Liver (tissue), 9 donors: ENCODE measurements around the gene CECR2. TPM values are rescaled to one million over a fixed set of nuclear protein-coding genes. Genes with fewer than 3 reads are reported as not detected.

ENCODE experiments used
- DNase-seq: peaks from one replicate; pipeline ENCODE4 v3.0.0-alpha.2; 2017; ENCODE audit warnings: low spot score
- H3K27ac ChIP-seq, 2 donors: one replicate each; pipeline ENCODE4 v1.7.0; 2013; ENCODE audit warnings: inconsistent platforms in 2 of 2, low read length in 2 of 2, control low read depth in 1 of 2, low read depth in 1 of 2, mild to moderate bottlenecking in 1 of 2
- H3K27me3 ChIP-seq, 4 donors: one replicate each; pipeline versions ENCODE4 v1.6.1 to v1.7.0; 2013; ENCODE audit warnings: low read length in 3 of 4, inconsistent platforms in 1 of 4, mild to moderate bottlenecking in 1 of 4, moderate library complexity in 1 of 4; ENCODE audit not compliant: control insufficient read depth in 4 of 4, insufficient read depth in 4 of 4
- H3K36me3 ChIP-seq, 4 donors: one replicate each; pipeline versions ENCODE4 v1.6.1 to v1.7.0; 2013; ENCODE audit warnings: low read length in 3 of 4, mild to moderate bottlenecking in 3 of 4, low read depth in 1 of 4, moderate library complexity in 1 of 4; ENCODE audit not compliant: control insufficient read depth in 4 of 4, insufficient read depth in 3 of 4
- H3K4me1 ChIP-seq, 4 donors: one replicate each; pipeline versions ENCODE4 v1.6.1 to v1.7.0; 2013; ENCODE audit warnings: low read length in 3 of 4, mild to moderate bottlenecking in 3 of 4, moderate library complexity in 1 of 4; ENCODE audit not compliant: control insufficient read depth in 4 of 4, insufficient read depth in 4 of 4
- H3K4me3 ChIP-seq, 3 donors: one replicate each; pipeline versions ENCODE4 v1.6.1 to v1.7.0; 2013; ENCODE audit warnings: low read length in 3 of 3, control low read depth in 1 of 3, low read depth in 1 of 3, mild to moderate bottlenecking in 1 of 3
- H3K9ac ChIP-seq, 2 donors: one replicate each; pipeline ENCODE4 v1.7.0; 2013; ENCODE audit warnings: low read length in 2 of 2, mild to moderate bottlenecking in 2 of 2, moderate library complexity in 2 of 2, control low read depth in 1 of 2, low read depth in 1 of 2
- H3K9me3 ChIP-seq, 4 donors: one replicate each; pipeline versions ENCODE4 v1.6.1 to v1.7.0; 2013; ENCODE audit warnings: low read length in 3 of 4; ENCODE audit not compliant: control insufficient read depth in 4 of 4
- ATF3 ChIP-seq: IDR thresholded peaks from 2 replicates; pipeline ENCODE4 v1.6.1; 2016; ENCODE audit warnings: antibody characterized with exemption
- CTCF ChIP-seq: fragments of 150-350 bp; IDR thresholded peaks from 2 replicates; pipeline ENCODE4 v1.5.1; 2017; ENCODE audit warnings: improper control_type of control experiment, low read depth, low read length; ENCODE audit not compliant: missing input control
- GABPA ChIP-seq, 2 donors: IDR thresholded peaks in 1 of 2; conservative IDR thresholded peaks in 1 of 2; 2 replicates each; pipeline ENCODE4 v1.6.1; 2016; ENCODE audit warnings: antibody characterized with exemption in 2 of 2, mild to moderate bottlenecking in 1 of 2, moderate library complexity in 1 of 2
- HNF4G ChIP-seq: IDR thresholded peaks from 2 replicates; pipeline ENCODE4 v1.6.1; 2016; ENCODE audit warnings: antibody characterized with exemption
- JUND ChIP-seq, 2 donors: IDR thresholded peaks; 2 replicates each; pipeline ENCODE4 v1.6.1; 2016; ENCODE audit warnings: antibody characterized with exemption in 2 of 2
- MAX ChIP-seq: IDR thresholded peaks from 2 replicates; pipeline ENCODE4 v1.6.1; 2016; ENCODE audit warnings: antibody characterized with exemption
- NR2F2 ChIP-seq: IDR thresholded peaks from 2 replicates; pipeline ENCODE4 v1.6.1; 2016; ENCODE audit warnings: antibody characterized with exemption
- RAD21 ChIP-seq, 2 donors: IDR thresholded peaks; 2 replicates each; pipeline ENCODE4 v1.6.1; 2016; ENCODE audit warnings: antibody characterized with exemption in 2 of 2, mild to moderate bottlenecking in 2 of 2
- RXRA ChIP-seq, 2 donors: IDR thresholded peaks; 2 replicates each; pipeline ENCODE4 v1.6.1; 2017 to 2018; ENCODE audit warnings: antibody characterized with exemption in 2 of 2, mild to moderate bottlenecking in 1 of 2
- SP1 ChIP-seq: IDR thresholded peaks from 2 replicates; pipeline ENCODE4 v1.6.1; 2018; ENCODE audit warnings: antibody characterized with exemption, mild to moderate bottlenecking
- TAF1 ChIP-seq: conservative IDR thresholded peaks from 2 replicates; pipeline ENCODE4 v1.6.1; 2016; ENCODE audit warnings: antibody characterized with exemption, mild to moderate bottlenecking
- YY1 ChIP-seq: IDR thresholded peaks from 2 replicates; pipeline ENCODE4 v1.6.1; 2016; ENCODE audit warnings: antibody characterized with exemption, mild to moderate bottlenecking
- WGBS: extraction: QIAGEN DNeasy Blood & Tissue Kit; methylation state at CpG from one replicate; pipeline ENCODE4 v1.1.7; 2013; 5-methylcytosine and 5-hydroxymethylcytosine counted together
- polyA plus RNA-seq, 2 donors: library from polyadenylated mRNA; stranded (reverse) in 1 of 2; unstranded in 1 of 2; fragments of 200-250 nt in 1 of 2; fragments of >200 nt in 1 of 2; fragmentation: Nextera tagmentation in 1 of 2; extraction: Ambion mirVana in 1 of 2; gene quantifications; one replicate each; pipeline versions ENCODE4 v1.2.1 to v1.2.3, GENCODE V29; 2013 to 2015
- total RNA-seq, 2 donors: library from RNA; depleted of rRNA; stranded (reverse); fragments of >200 nt; gene quantifications; one replicate each; pipeline ENCODE4 v1.2.3, GENCODE V29; 2014
- TF ChIP-seq, protein P1 (sequence below): IDR thresholded peaks from 2 replicates; pipeline ENCODE4 v1.6.1; 2016; ENCODE audit warnings: antibody characterized with exemption, mild to moderate bottlenecking
- TF ChIP-seq, protein P2 (sequence below): IDR thresholded peaks from 2 replicates; pipeline ENCODE4 v1.6.1; 2016; ENCODE audit warnings: antibody characterized with exemption
- donor health status: healthy.
- donor health status: healthy.
- donor health status: healthy.
- donor health status: healthy.
- donor health status: healthy.

CECR2 gene
- total and polyA plus RNA-seq, 4 donors, result 1.8 to 9.7 (median 2.1) TPM

DNA sequence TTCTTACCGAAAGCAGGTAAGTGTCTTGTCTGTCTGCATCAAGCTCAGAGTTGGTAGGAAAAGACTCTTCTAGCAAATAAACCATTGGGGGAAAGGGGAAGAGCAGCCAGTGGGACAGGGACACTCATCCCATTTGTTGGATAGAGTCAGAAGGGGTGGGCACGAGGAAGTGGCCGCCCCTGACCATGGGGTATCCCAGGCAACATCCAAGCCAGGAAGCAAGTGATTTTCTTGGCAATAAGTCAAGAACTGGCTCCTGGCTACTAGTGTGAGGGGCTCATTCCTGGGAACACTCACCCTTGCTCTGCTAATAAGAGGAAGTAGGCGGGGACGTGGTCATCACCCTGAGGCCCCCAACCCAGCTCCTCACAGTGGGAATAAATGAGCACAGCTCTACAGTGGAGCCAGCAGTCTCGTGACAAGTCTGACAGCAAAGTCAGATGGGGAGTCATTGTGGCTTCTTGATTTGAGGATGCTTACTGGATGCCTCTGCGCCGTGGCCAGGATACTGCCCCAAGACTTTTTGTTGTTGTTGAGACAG is 200.8 kb downstream of the CECR2 start:
- no peaks in the 10 kb centered on the region for H3K27me3 ChIP-seq
- H3K9me3 ChIP-seq, result no peaks in the 10 kb centered on the region
- peak overlapping the region; percentile 63 to 71 (median 70) for H3K4me3 ChIP-seq
- peaks cover 3 to 27% (median 14%) of the 10 kb centered on the region in 4 donors for H3K4me1 ChIP-seq
- peaks cover 0 to 7% (median 3%) of the 10 kb centered on the region in 4 donors for H3K36me3 ChIP-seq
- H3K27ac ChIP-seq, result peak overlapping the region; percentile 91 to 92
- TF ChIP-seq NR2F2, result peak; percentile 30
- TF ChIP-seq, protein P1, sequence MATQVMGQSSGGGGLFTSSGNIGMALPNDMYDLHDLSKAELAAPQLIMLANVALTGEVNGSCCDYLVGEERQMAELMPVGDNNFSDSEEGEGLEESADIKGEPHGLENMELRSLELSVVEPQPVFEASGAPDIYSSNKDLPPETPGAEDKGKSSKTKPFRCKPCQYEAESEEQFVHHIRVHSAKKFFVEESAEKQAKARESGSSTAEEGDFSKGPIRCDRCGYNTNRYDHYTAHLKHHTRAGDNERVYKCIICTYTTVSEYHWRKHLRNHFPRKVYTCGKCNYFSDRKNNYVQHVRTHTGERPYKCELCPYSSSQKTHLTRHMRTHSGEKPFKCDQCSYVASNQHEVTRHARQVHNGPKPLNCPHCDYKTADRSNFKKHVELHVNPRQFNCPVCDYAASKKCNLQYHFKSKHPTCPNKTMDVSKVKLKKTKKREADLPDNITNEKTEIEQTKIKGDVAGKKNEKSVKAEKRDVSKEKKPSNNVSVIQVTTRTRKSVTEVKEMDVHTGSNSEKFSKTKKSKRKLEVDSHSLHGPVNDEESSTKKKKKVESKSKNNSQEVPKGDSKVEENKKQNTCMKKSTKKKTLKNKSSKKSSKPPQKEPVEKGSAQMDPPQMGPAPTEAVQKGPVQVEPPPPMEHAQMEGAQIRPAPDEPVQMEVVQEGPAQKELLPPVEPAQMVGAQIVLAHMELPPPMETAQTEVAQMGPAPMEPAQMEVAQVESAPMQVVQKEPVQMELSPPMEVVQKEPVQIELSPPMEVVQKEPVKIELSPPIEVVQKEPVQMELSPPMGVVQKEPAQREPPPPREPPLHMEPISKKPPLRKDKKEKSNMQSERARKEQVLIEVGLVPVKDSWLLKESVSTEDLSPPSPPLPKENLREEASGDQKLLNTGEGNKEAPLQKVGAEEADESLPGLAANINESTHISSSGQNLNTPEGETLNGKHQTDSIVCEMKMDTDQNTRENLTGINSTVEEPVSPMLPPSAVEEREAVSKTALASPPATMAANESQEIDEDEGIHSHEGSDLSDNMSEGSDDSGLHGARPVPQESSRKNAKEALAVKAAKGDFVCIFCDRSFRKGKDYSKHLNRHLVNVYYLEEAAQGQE, result peak; percentile 2
- TF ChIP-seq, protein P2, sequence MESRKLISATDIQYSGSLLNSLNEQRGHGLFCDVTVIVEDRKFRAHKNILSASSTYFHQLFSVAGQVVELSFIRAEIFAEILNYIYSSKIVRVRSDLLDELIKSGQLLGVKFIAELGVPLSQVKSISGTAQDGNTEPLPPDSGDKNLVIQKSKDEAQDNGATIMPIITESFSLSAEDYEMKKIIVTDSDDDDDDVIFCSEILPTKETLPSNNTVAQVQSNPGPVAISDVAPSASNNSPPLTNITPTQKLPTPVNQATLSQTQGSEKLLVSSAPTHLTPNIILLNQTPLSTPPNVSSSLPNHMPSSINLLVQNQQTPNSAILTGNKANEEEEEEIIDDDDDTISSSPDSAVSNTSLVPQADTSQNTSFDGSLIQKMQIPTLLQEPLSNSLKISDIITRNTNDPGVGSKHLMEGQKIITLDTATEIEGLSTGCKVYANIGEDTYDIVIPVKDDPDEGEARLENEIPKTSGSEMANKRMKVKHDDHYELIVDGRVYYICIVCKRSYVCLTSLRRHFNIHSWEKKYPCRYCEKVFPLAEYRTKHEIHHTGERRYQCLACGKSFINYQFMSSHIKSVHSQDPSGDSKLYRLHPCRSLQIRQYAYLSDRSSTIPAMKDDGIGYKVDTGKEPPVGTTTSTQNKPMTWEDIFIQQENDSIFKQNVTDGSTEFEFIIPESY, result no peak
- no peak for TF ChIP-seq CTCF
- TF ChIP-seq TAF1, result peak; percentile 45
- TF ChIP-seq RAD21 (IDR thresholded peaks at IDR 0.05), result no peak
- DNase-seq, result peak; percentile 40
- 14% methylated on average over 8 of the region's 8 CpGs for WGBS
- H3K9ac ChIP-seq, result peak overlapping the region; percentile 35 to 87

DNA sequence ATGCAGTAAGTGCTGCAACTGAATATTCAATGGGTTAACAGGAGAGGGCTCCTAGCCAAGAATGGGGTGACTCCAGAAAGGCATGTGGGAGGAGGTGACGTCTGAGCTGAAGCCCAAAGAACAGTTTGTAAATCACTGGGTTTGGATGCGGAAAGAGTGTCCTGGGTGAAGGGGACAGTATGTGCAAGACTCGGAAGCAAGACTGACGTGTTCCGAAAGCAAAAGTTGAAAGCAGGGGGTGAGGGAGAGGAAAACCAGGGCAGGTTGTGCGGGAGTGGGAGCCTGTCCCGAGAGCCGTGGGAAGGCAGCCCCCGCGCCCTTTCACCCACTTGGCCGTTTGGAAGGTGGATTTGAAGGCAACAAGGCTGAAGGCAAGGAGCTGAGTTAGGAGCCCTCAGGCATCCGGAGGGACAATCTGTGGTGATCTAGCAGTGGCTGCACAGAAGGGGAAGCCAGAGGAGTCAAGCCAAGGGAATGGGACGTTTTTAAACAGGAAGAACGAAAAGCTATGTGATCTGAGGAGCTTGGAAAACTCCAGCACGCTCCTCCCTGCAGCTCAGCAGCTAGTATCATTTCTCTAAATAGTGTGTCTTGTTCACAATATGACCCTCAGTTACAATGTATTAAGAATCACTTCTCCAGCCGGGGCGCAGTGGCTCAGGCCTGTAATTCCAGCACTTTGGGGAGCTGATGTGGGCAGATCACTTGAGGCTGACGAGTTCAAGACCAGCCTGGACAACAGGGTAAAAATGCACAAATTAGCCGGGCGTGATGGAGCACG is 201.8 kb downstream of the CECR2 start:
- H3K4me3 ChIP-seq, result peak overlapping the region; percentile 63 to 71 (median 70)
- H3K27me3 ChIP-seq, result no peaks in the 10 kb centered on the region
- H3K27ac ChIP-seq, result peak overlapping the region; percentile 91 to 92
- peak overlapping the region; percentile 73 to 87 for H3K9ac ChIP-seq
- H3K9me3 ChIP-seq, result no peaks in the 10 kb centered on the region
- 26% methylated on average over 21 of the region's 21 CpGs for WGBS
- peaks cover 0 to 7% (median 5%) of the 10 kb centered on the region in 4 donors for H3K36me3 ChIP-seq
- DNase-seq, result peak; percentile 39
- H3K4me1 ChIP-seq, result peaks cover 3 to 26% (median 14%) of the 10 kb centered on the region in 4 donors
- TF ChIP-seq, protein P1, result peak; percentile 93
- TF ChIP-seq YY1 (peak; percentile 61), NR2F2 (peak; percentile 85), RAD21 (IDR thresholded peaks at IDR 0.05) (peak; percentile 26 to 53), ATF3 (peak; percentile 60), HNF4G (peak; percentile 7), MAX (peak; percentile 85), RXRA (IDR thresholded peaks at IDR 0.05) (peak; percentile 91 to 93), GABPA (IDR thresholded peaks at IDR 0.05 in 1 of 2, conservative IDR thresholded peaks at IDR 0.05 in 1 of 2) (peak in 1 of 2 donors; percentile 64), JUND (IDR thresholded peaks at IDR 0.05) (peak; percentile 82 to 83), SP1 (peak; percentile 97), TAF1 (peak; percentile 90)
- TF ChIP-seq, protein P2, result no peak
